Eye (tissue), 1 donor: ENCODE measurements around the gene TBL1XR1.
"Not testable (repeated sequence)": the region's sequence is repeated elsewhere in the genome, so short reads cannot be mapped to it uniquely, and the experiment has no call there.

Experiments used
- DNase-seq: peaks from one replicate; pipeline ENCODE4 v3.0.0-alpha.2; 2015

Gene TBL1XR1

GRCh38 chr3:177180506-177180905, 16.8 kb downstream of the TBL1XR1 start:
- no peak for DNase-seq

- no peak for DNase-seq
Observed at GRCh38 chr3:177179281-177180067, 17.8 kb downstream of the TBL1XR1 start.

GRCh38 chr3:177177749-177178221, 19.5 kb downstream of the TBL1XR1 start:
- no peak for DNase-seq

- DNase-seq: no peak
Observed at GRCh38 chr3:177174607-177175170, 22.6 kb downstream of the TBL1XR1 start.

GRCh38 chr3:177169936-177170722, 27.2 kb downstream of the TBL1XR1 start:
- no peak for DNase-seq

GRCh38 chr3:177168431-177168830, 28.9 kb downstream of the TBL1XR1 start:
- no peak for DNase-seq

GRCh38 chr3:177162742-177163141, 34.5 kb downstream of the TBL1XR1 start:
- no peak for DNase-seq

GRCh38 chr3:177161603-177162002, 35.7 kb downstream of the TBL1XR1 start:
- DNase-seq: not testable (repeated sequence)

- no peak for DNase-seq
Observed at GRCh38 chr3:177158461-177158860, 38.8 kb downstream of the TBL1XR1 start.

GRCh38 chr3:177157492-177157891, 39.8 kb downstream of the TBL1XR1 start:
- DNase-seq: no peak

- DNase-seq: no peak
Observed at GRCh38 chr3:177154733-177155132, 42.5 kb downstream of the TBL1XR1 start.

- DNase-seq: no peak
Observed at GRCh38 chr3:177150970-177151627, 46.2 kb downstream of the TBL1XR1 start.

- no peak for DNase-seq
Observed at GRCh38 chr3:177150218-177150916, 46.9 kb downstream of the TBL1XR1 start.

GRCh38 chr3:177149106-177149505, 48.2 kb downstream of the TBL1XR1 start:
- no peak for DNase-seq

GRCh38 chr3:177147790-177148189, 49.5 kb downstream of the TBL1XR1 start:
- DNase-seq: no peak

- no peak for DNase-seq
Observed at GRCh38 chr3:177146646-177147045, 50.6 kb downstream of the TBL1XR1 start.

GRCh38 chr3:177145954-177146353, 51.3 kb downstream of the TBL1XR1 start:
- DNase-seq: no peak

GRCh38 chr3:177145381-177145780, 51.9 kb downstream of the TBL1XR1 start:
- DNase-seq: no peak

GRCh38 chr3:177144922-177145321, 52.4 kb downstream of the TBL1XR1 start:
- DNase-seq: no peak

- no peak for DNase-seq
Observed at GRCh38 chr3:177141899-177142646, 55.2 kb downstream of the TBL1XR1 start.

GRCh38 chr3:177141471-177141870, 55.8 kb downstream of the TBL1XR1 start:
- no peak for DNase-seq

GRCh38 chr3:177139220-177139619, 58.1 kb downstream of the TBL1XR1 start:
- DNase-seq: not testable (repeated sequence)
